Stimulated activated naive CD8-positive, alpha-beta T cell treated with anti-CD3 and anti-CD28 coated beads, Interleukin-15, amount 100 ng/mL, for 72 hours (primary cell): ENCODE data around the gene CELF3.
"Not testable (repeated sequence)": the region's sequence is repeated elsewhere in the genome, so short reads cannot be mapped to it uniquely, and the experiment has no call there.

ENCODE experiments used
- ATAC-seq: fragments of 150-1000 bp; cut with Tn5 transposase; 2 replicates; pipeline ENCODE4 v1.10.0; 2021; ENCODE audit warnings: mild to moderate bottlenecking, moderate library complexity
- DNase-seq, 2 donors: peaks; one replicate each; pipeline ENCODE4 v3.0.0; 2021 to 2022
- H3K27ac Mint-ChIP-seq, 2 donors: one replicate each; pipeline ENCODE4 v1.8.0; 2022; ENCODE audit warnings: mild to moderate bottlenecking in 2 of 2, mixed read lengths in 2 of 2, moderate library complexity in 2 of 2
- H3K27me3 Mint-ChIP-seq: one replicate; pipeline ENCODE4 v1.8.0; 2022; ENCODE audit warnings: mixed read lengths
- H3K4me1 Mint-ChIP-seq: one replicate; pipeline ENCODE4 v1.8.0; 2022; ENCODE audit warnings: mild to moderate bottlenecking, mixed read lengths
- H3K4me3 Mint-ChIP-seq, 2 donors: one replicate each; pipeline ENCODE4 v1.8.0; 2022; ENCODE audit warnings: mild to moderate bottlenecking in 2 of 2, mixed read lengths in 2 of 2, moderate library complexity in 1 of 2
- H3K9me3 Mint-ChIP-seq, 2 donors: one replicate each; pipeline ENCODE4 v1.8.0; 2022; ENCODE audit warnings: mixed read lengths in 2 of 2

Gene CELF3

DNA sequence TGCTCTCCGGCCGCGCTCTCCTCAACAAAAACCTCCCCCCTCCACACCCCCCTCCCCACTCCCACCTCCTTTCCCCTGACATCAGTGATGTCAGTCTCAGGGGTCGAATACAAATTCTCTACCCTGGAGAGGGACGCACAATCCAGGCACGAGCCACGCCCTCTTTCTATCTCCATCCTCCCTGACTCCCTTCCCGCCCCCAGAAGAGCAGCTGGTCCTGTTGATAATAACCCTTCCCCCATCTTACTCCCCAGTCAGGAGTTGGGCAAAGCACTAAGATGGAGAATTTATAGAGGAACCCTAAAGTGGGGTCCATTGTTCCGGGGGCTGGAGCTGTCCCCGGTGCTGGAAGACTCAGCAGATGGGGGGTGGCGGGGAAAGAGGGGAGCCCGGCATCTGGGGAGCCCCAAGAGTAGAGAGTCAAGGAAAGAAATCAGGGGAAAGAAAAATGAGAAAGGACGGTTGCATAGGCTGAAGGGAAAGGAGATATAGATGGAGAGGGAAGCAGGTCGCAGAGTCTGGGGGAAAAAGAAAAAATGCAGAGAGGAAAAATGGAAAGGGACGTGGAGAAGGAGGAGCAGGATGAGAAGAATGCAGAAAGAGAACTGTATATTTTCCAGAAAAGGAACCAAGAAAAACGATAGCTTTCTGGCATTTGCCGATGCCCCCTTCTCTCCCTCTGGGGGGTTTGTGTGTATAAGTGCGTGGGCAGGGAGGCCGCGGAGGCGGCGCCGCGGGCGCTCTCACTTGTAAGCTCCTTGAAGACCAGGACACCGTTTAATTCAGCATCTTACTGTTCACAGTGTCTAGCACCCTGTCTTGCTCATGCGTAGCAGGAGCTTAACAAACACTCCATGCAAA lies at the start of gene CELF3:
CELF3 (minus strand) TSS at position 33 of the 861 bp plus-strand sequence. CDS start 783 bp downstream, outside the sequence.
- no peak for ATAC-seq
- H3K4me3 Mint-ChIP-seq = peak within 1 kb of the TSS; percentile 27 to 82
- DNase-seq = peak in 1 of 2 donors; percentile 21
- peaks cover 80% of the 10 kb centered on the region for H3K27me3 Mint-ChIP-seq
- peaks cover 42% of the 10 kb centered on the region for H3K4me1 Mint-ChIP-seq
- peak within 1 kb of the TSS in 1 of 2 donors; percentile 6 for H3K27ac Mint-ChIP-seq
- no peaks in the 10 kb centered on the region for H3K9me3 Mint-ChIP-seq

DNA sequence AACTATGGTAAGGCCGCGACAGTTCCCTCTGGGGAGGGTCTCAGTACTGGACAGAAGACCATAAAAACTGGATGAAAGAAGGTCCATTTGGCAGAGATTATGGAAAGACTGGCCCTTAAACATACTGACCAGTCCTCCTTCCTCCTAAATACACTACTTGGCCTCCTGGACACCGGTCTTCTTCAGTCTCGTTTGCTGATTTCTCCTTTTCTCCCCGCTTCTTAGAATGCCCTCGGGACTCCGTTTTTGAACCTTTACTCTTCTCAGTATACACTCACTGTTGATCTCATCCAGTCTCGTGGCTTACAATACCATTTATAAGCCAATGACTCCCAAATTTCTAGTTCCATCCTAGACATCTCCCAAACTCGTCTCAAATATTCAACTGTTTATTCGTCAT lies 47.4 kb upstream of the CELF3 start:
- Mint-ChIP-seq H3K9me3 (no peaks in the 10 kb centered on the region), H3K4me1 (peaks cover 41% of the 10 kb centered on the region), H3K4me3 (peak overlapping the region; percentile 95 to 98), H3K27ac (peak overlapping the region; percentile 99), H3K27me3 (no peaks in the 10 kb centered on the region)
- DNase-seq = no peak
- ATAC-seq = no peak

- DNase-seq = peak; percentile 85 to 89
- Mint-ChIP-seq H3K4me1 (peaks cover 37% of the 10 kb centered on the region), H3K27ac (peak within 1 kb of the TSS; percentile 99), H3K4me3 (peak within 1 kb of the TSS; percentile 95 to 98), H3K9me3 (no peaks in the 10 kb centered on the region), H3K27me3 (no peaks in the 10 kb centered on the region)
- ATAC-seq = peak; percentile 100
Measured at GRCh38 chr1:151762941-151763921, 46.6 kb upstream of the CELF3 start, which contains the start of gene MRPL9. Gene MRPL9 (minus strand): TSS chr1:151763496. CDS start chr1:151763479, 17 bp downstream.

GRCh38 chr1:151760597-151761385 lies 44.2 kb upstream of the CELF3 start:
- DNase-seq (no peak), ATAC-seq (no peak)
- Mint-ChIP-seq H3K4me1 (peaks cover 46% of the 10 kb centered on the region), H3K27me3 (no peaks in the 10 kb centered on the region), H3K9me3 (no peaks in the 10 kb centered on the region), H3K4me3 (no peak overlapping the region), H3K27ac (no peak overlapping the region)

DNA sequence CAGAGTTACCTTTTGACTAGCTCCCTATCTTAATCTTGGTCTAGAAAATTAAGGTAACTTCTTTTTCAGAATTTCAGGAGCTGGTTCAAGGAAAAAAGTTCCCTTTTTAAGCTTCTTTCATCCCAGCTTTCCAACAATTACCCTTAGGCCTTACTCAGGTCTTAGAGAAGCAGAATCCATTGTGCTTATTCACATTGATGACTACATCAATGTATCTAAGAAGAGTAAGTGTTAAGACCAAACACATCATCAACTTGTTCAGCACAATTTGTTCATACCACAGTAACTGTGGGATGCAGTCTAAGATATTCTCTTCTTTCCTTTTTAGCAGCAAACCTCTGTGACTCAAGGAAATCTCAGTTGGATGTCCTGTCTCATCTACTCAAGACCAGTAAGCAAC lies 42.6 kb upstream of the CELF3 start:
- DNase-seq = no peak
- H3K27ac Mint-ChIP-seq = no peak overlapping the region
- H3K9me3 Mint-ChIP-seq = no peaks in the 10 kb centered on the region
- H3K27me3 Mint-ChIP-seq = no peaks in the 10 kb centered on the region
- H3K4me1 Mint-ChIP-seq = peaks cover 42% of the 10 kb centered on the region
- no peak overlapping the region for H3K4me3 Mint-ChIP-seq
- no peak for ATAC-seq

GRCh38 chr1:151756291-151756690 lies 39.7 kb upstream of the CELF3 start:
- Mint-ChIP-seq H3K4me1 (peaks cover 20% of the 10 kb centered on the region), H3K4me3 (no peak overlapping the region), H3K27ac (peak overlapping the region in 1 of 2 donors; percentile 67), H3K9me3 (no peaks in the 10 kb centered on the region), H3K27me3 (no peaks in the 10 kb centered on the region)
- DNase-seq = no peak
- ATAC-seq = peak; percentile 84

DNA sequence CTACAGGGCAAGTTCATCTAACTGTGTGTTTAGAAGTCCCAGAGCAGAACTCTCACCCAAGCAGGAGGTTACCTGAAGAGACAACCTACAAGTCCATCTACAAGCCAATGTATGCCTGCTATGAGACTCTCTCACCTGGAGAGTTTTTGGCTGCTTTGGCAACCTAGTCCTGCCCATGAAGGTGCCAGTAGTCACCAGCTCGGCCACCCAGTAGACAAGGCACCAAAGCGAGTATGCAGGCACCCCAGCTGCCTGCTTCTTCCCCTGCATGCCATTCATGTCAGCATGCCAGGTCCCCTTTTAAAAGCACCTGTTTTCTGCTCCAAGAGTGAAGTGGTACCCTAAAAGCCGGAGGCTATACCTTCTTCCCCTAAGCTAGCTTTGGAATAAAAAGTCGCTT lies 24.9 kb upstream of the CELF3 start:
- H3K27ac Mint-ChIP-seq = no peak overlapping the region
- H3K4me1 Mint-ChIP-seq = peaks cover 6% of the 10 kb centered on the region
- H3K4me3 Mint-ChIP-seq = no peak overlapping the region
- DNase-seq (no peak), ATAC-seq (no peak)
- H3K27me3 Mint-ChIP-seq = peaks cover 14% of the 10 kb centered on the region
- H3K9me3 Mint-ChIP-seq = peaks cover 8 to 15% of the 10 kb centered on the region in 2 donors

GRCh38 chr1:151739590-151740355 lies 23.2 kb upstream of the CELF3 start:
- DNase-seq = no peak
- ATAC-seq = no peak
- Mint-ChIP-seq H3K9me3 (peaks cover 11 to 15% of the 10 kb centered on the region in 2 donors), H3K27ac (no peak overlapping the region), H3K4me3 (no peak overlapping the region), H3K4me1 (peaks cover 6% of the 10 kb centered on the region), H3K27me3 (no peaks in the 10 kb centered on the region)

DNA sequence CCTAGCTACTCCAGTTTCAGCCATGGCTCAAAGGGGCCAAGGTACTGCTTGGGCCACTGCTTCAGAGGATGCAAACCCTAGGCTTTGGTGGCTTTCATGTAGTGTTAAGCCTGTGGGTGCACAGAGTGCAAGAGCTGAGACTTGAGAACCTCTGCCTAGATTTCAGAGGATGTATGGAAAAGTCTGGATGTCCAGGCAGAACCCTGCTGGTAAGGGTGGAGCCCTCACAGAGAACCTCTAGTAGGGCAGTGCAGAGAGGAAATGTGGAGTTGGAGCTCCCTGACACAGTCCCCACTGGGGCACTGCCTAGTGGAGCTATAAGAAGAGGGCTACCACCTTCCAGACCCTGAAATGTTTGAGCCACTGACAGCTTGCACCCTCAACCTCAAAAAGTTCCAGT lies 20.9 kb upstream of the CELF3 start:
- H3K27ac Mint-ChIP-seq = no peak overlapping the region
- peaks cover 6% of the 10 kb centered on the region for H3K4me1 Mint-ChIP-seq
- no peak overlapping the region for H3K4me3 Mint-ChIP-seq
- ATAC-seq (no peak), DNase-seq (no peak)
- H3K9me3 Mint-ChIP-seq = peaks cover 11 to 15% of the 10 kb centered on the region in 2 donors
- H3K27me3 Mint-ChIP-seq = no peaks in the 10 kb centered on the region

DNA sequence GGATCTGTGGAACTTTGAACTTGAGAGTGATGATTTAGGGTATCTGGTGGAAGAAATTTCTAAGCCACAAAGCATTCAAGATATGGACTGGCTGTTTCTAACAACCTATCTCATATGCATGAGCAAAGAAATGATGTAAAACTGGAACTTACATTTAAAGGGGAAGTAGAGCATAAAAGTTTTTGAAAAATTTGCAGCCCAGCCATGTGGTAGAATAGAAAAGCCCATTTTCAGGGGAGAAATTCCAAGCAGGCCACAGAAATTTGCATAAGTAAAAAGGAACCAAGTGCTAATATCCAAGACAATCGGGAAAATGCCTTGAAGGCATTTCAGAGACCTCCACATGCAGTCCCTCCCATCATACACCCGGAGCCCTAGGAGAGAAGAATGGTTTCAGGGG lies 20.4 kb upstream of the CELF3 start:
- no peaks in the 10 kb centered on the region for H3K27me3 Mint-ChIP-seq
- H3K27ac Mint-ChIP-seq = no peak overlapping the region
- H3K4me1 Mint-ChIP-seq = peaks cover 6% of the 10 kb centered on the region
- no peak overlapping the region for H3K4me3 Mint-ChIP-seq
- H3K9me3 Mint-ChIP-seq = peaks cover 11 to 15% of the 10 kb centered on the region in 2 donors
- no peak for DNase-seq
- no peak for ATAC-seq

GRCh38 chr1:151733995-151734394 lies 17.4 kb upstream of the CELF3 start:
- H3K27ac Mint-ChIP-seq, DNase-seq, ATAC-seq, H3K4me1 Mint-ChIP-seq, H3K4me3 Mint-ChIP-seq: not testable (repeated sequence)
- Mint-ChIP-seq H3K9me3 (peaks cover 11 to 15% of the 10 kb centered on the region in 2 donors), H3K27me3 (peaks cover 14% of the 10 kb centered on the region)

- DNase-seq = no peak
- Mint-ChIP-seq H3K4me1 (no peaks in the 10 kb centered on the region), H3K4me3 (no peak overlapping the region), H3K9me3 (peaks cover 11 to 12% of the 10 kb centered on the region in 2 donors), H3K27ac (no peak overlapping the region), H3K27me3 (peaks cover 20% of the 10 kb centered on the region)
- no peak for ATAC-seq
Measured at GRCh38 chr1:151733126-151733525, 16.5 kb upstream of the CELF3 start.

DNA sequence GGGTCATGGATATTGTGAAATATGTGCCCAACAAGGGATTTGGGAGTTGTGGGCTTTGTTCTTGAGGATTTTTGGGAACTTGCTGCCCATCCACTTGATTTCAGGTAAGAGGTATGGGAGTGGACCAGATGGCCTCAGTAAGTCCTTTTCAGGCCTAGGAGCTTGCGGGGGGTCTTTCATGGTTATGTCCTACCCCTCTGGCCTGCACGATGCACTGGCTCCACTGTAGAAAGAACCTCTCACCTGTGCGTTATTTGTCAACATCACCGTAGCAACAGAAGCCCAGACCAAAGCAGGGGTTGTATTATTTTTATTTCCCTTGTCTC lies 13.3 kb upstream of the CELF3 start:
- H3K9me3 Mint-ChIP-seq = no peaks in the 10 kb centered on the region
- peaks cover 44% of the 10 kb centered on the region for H3K27me3 Mint-ChIP-seq

GRCh38 chr1:151729157-151729965 lies 12.8 kb upstream of the CELF3 start:
- Mint-ChIP-seq H3K9me3 (no peaks in the 10 kb centered on the region), H3K4me3 (no peak overlapping the region), H3K4me1 (no peaks in the 10 kb centered on the region), H3K27ac (no peak overlapping the region), H3K27me3 (peaks cover 50% of the 10 kb centered on the region)
- DNase-seq (no peak), ATAC-seq (no peak)

More for the DNA sequence above, 13.3 kb upstream of the CELF3 start:
- H3K27ac Mint-ChIP-seq = no peak overlapping the region
- ATAC-seq (no peak), DNase-seq (no peak)
- no peaks in the 10 kb centered on the region for H3K4me1 Mint-ChIP-seq
- H3K4me3 Mint-ChIP-seq = no peak overlapping the region
